Ovary (tissue), 3 donors: ENCODE results near the gene POLR1B.

Source experiments
- EP300 ChIP-seq: sonication (generic); formaldehyde crosslinking; IDR thresholded peaks from one replicate; pipeline ENCODE4 v1.6.1; 2017; ENCODE audit warnings: antibody characterized with exemption
- POLR2A ChIP-seq: fragments of 450-650 bp; IDR thresholded peaks from one replicate; pipeline ENCODE4 v1.6.1; 2017; ENCODE audit warnings: antibody characterized with exemption, mild to moderate bottlenecking, moderate library complexity
- TF ChIP-seq, protein P1 (sequence below), 3 donors: fragments of 450-650 bp in 2 of 3; fragments of 200-600 bp in 1 of 3; IDR thresholded peaks; one replicate each; pipeline versions ENCODE4 v1.5.1 to v1.8.0; 2016 to 2022; ENCODE audit warnings: antibody characterized with exemption in 3 of 3, mild to moderate bottlenecking in 1 of 3
- donor health status: DM: no; HTN: no; CAD: no.

DNA sequence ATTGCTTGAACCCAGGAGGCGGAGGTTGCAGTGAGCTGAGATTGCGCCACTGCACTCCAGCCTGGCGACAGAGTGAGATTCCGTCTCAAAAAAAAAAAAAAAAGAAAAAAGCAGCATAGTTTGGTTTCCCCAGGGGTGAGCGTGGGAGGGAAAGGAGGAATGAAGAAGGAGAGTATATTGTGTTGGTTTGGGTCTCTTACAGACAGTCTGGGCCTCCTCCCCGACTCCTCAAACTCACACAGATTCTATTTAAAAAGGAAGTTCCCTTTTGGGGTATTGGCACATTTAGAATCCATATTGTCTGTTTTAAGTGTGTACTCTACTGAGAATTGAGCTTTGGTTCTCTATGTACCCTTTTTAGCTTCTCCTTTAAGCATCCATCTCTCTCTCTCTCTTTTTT, 76.1 kb downstream of the POLR1B start:
- TF ChIP-seq POLR2A: no peak
- TF ChIP-seq, protein P1, sequence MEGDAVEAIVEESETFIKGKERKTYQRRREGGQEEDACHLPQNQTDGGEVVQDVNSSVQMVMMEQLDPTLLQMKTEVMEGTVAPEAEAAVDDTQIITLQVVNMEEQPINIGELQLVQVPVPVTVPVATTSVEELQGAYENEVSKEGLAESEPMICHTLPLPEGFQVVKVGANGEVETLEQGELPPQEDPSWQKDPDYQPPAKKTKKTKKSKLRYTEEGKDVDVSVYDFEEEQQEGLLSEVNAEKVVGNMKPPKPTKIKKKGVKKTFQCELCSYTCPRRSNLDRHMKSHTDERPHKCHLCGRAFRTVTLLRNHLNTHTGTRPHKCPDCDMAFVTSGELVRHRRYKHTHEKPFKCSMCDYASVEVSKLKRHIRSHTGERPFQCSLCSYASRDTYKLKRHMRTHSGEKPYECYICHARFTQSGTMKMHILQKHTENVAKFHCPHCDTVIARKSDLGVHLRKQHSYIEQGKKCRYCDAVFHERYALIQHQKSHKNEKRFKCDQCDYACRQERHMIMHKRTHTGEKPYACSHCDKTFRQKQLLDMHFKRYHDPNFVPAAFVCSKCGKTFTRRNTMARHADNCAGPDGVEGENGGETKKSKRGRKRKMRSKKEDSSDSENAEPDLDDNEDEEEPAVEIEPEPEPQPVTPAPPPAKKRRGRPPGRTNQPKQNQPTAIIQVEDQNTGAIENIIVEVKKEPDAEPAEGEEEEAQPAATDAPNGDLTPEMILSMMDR (IDR thresholded peaks at IDR 0.05): no peak
- TF ChIP-seq EP300: no peak
